ENCODE results near the gene MVK. TPM values are rescaled to one million over a fixed set of nuclear protein-coding genes. Genes with fewer than 3 reads are reported as not detected.

MVK gene
- total and polyA plus RNA-seq, 2 of the 4 experiments (the other 2 are of a cell fraction), result 6.6 to 11.5 TPM

GRCh38 chr12:109566424-109566823, 7.2 kb upstream of the MVK start:
- H2BK5ac ChIP-seq (ENCODE audit: low read depth, low read length, poor library complexity, severe bottlenecking), result no peak overlapping the region
- dilution Hi-C loops (cut with HindIII; ENCODE audit: low sequenced_read_pairs, unreplicated experiment) (no loop called here), intact Hi-C loops (cut with micrococcal nuclease) (no loop called here), in situ Hi-C loops (cut with MboI; ENCODE audit: low sequenced_read_pairs) (no loop called here)
- BruUV-seq (replicated peaks), result no TSS peak
- no peak overlapping the region for H4K5ac ChIP-seq (ENCODE audit: low read depth, low read length)
- H3K9ac ChIP-seq (ENCODE audit: low read depth, low read length), result no peak overlapping the region
- H3K56ac ChIP-seq (ENCODE audit: extremely low read depth, insufficient read depth, low read length), result no peak overlapping the region
- no peak for DNase-seq
- H4K91ac ChIP-seq (ENCODE audit: insufficient read depth, low read depth, low read length), result no peak overlapping the region
- H3K23ac ChIP-seq (ENCODE audit: low read depth, low read length), result no peak overlapping the region
- H2AK9ac ChIP-seq (replicated peaks; ENCODE audit: low read depth, low read length, poor library complexity), result no peak overlapping the region
- no peak overlapping the region for H2BK120ac ChIP-seq (ENCODE audit: low read depth, low read length)
- no peak overlapping the region for H2AK5ac ChIP-seq (ENCODE audit: low read depth, low read length)
- no peak overlapping the region for H3K4me2 ChIP-seq (ENCODE audit: low read depth, low read length)
- 86% methylated on average over 1 of the region's 8 CpGs; no CpG with 5 or more reads in 1 of the 2 experiments for WGBS, 2 experiments (ENCODE audit: extremely low coverage in 2 of 2, insufficient read length in 1 of 2)
- no peaks in the 10 kb centered on the region for H3K27me3 ChIP-seq (ENCODE audit: control insufficient read depth, insufficient read depth, low read length)
- H4K8ac ChIP-seq (ENCODE audit: low read depth in 2 of 2, low read length in 2 of 2), result no peak overlapping the region
- no peaks in the 10 kb centered on the region for H3K79me1 ChIP-seq (ENCODE audit: low read depth in 1 of 2, low read length in 2 of 2)
- ChIA-PET CTCF (no interaction called here), POLR2A (ENCODE audit: unreplicated experiment) (no interaction called here)
- H3K4me1 ChIP-seq (ENCODE audit: control insufficient read depth, insufficient read depth, low read length), result no peaks in the 10 kb centered on the region
- H3K27ac ChIP-seq (ENCODE audit: insufficient read depth, low read length), result no peak overlapping the region
- H3K9me1 ChIP-seq (ENCODE audit: insufficient read depth, low read length), result no peaks in the 10 kb centered on the region
- H3K18ac ChIP-seq (ENCODE audit: low read depth, low read length), result no peak overlapping the region
- H3K14ac ChIP-seq (replicated peaks; ENCODE audit: low read depth, low read length), result no peak overlapping the region
- no peak overlapping the region for H2BK15ac ChIP-seq (ENCODE audit: low read depth, low read length)
- no peaks in the 10 kb centered on the region for H4K20me1 ChIP-seq (ENCODE audit: insufficient read depth, low read length)
- H3K36me3 ChIP-seq (ENCODE audit: control insufficient read depth, insufficient read depth, low read length), result peaks cover 6% of the 10 kb centered on the region
- ATAC-seq (ENCODE audit: low read depth), result no peak
- no peak overlapping the region for H3K4me3 ChIP-seq (ENCODE audit: insufficient read depth, low read depth, low read length)
- H3K4ac ChIP-seq (ENCODE audit: low read depth, low read length), result no peak overlapping the region
- no peak overlapping the region for H2AFZ ChIP-seq (replicated peaks; ENCODE audit: low read length, poor library complexity)
- H2BK20ac ChIP-seq (ENCODE audit: low read depth, low read length), result no peak overlapping the region
- TF ChIP-seq POLR2A (IDR thresholded peaks at IDR 0.05; ENCODE audit: low read depth, low read length) (no peak), MXI1 (IDR thresholded peaks at IDR 0.05; ENCODE audit: borderline replicate concordance, low read depth, low read length) (no peak), BHLHE40 (IDR thresholded peaks at IDR 0.05; ENCODE audit: low read depth, low read length) (no peak), CHD1 (IDR thresholded peaks at IDR 0.05; ENCODE audit: low read depth, low read length) (no peak), RCOR1 (IDR thresholded peaks at IDR 0.05; ENCODE audit: insufficient replicate concordance, low read length) (no peak), USF2 (IDR thresholded peaks at IDR 0.05; ENCODE audit: low read depth, low read length) (no peak), RFX5 (IDR thresholded peaks at IDR 0.05; ENCODE audit: low read depth, low read length) (no peak), SMC3 (IDR thresholded peaks at IDR 0.05; ENCODE audit: low read depth, low read length) (no peak), MAFK (IDR thresholded peaks at IDR 0.05; ENCODE audit: low read depth, low read length) (no peak), ELK1 (IDR thresholded peaks at IDR 0.05; ENCODE audit: borderline replicate concordance, low read depth, low read length) (no peak), NFE2L2 (IDR thresholded peaks at IDR 0.05; ENCODE audit: low read depth, low read length) (no peak), CEBPB (IDR thresholded peaks at IDR 0.05; ENCODE audit: low read depth, low read length) (no peak), CTCF (conservative IDR thresholded peaks at IDR 0.05; ENCODE audit: low read depth, low read length) (no peak)
- 0 out of 2 replicates have a peak, but pooled peaks cover 2% of the 10 kb centered on the region for H3K9me3 ChIP-seq (ENCODE audit: control insufficient read depth, insufficient read depth, low read length)
